ENCODE results near the gene MDH1B. TPM values are rescaled to one million over a fixed set of nuclear protein-coding genes. Genes with fewer than 3 reads are reported as not detected.

Gene MDH1B
- 1.2 and 1.8 TPM in 2 replicates for total RNA-seq

GRCh38 chr2:206765242-206766056 is at the start of gene MDH1B, which contains the start of gene FASTKD2:
TSS of gene MDH1B (minus strand) at chr2:206765328. CDS start at chr2:206765271, 57 bp downstream.
TSS of gene FASTKD2 (plus strand) at chr2:206765606. CDS start at chr2:206766694, 1,088 bp downstream.

GRCh38 chr2:206718296-206718695 is 46.8 kb downstream of the MDH1B start, which contains the start of gene DYTN:
TSS of gene DYTN (minus strand) at chr2:206718396. CDS start at chr2:206718279, 117 bp downstream.

Small RNAs within 50 kb of the gene (small RNA-seq; reads per million reads assigned to genes)
- gene MIR3130-2 (not detected), gene RF00019 (not detected)

Other genes starting within 250 kb of the MDH1B start
- gene FAM237A, start 122.8 kb downstream of the MDH1B start, total RNA-seq, result not detected in 2 replicates
- not detected in 2 replicates for gene DYTN, start 46.9 kb downstream of the MDH1B start, total RNA-seq
- 39.8 and 41.5 TPM in 2 replicates for gene FASTKD2, start 278 bp upstream of the MDH1B start, total RNA-seq
- gene CPO, start 174.2 kb upstream of the MDH1B start, total RNA-seq, result not detected in 2 replicates